PC-3 (cell line): ENCODE measurements around the gene KCNJ10. TPM values are rescaled to one million over a fixed set of nuclear protein-coding genes. Genes with fewer than 3 reads are reported as not detected.

ENCODE experiments used
- ATAC-seq: fragments of 200-7000 bp; cut with Tn5 transposase; 2 replicates; pipeline ENCODE4 v1.9.1; 2020; ENCODE audit warnings: mild to moderate bottlenecking, moderate library complexity
- BruUV-seq: library from RNA; stranded (reverse); fragments of 400-500 nt; replicated peaks from 2 replicates; lab custom pipeline; 2021; lab: Mats Ljungman, UMichigan
- CTCF ChIA-PET: fragments of 300-600 bp; sonication (Branson Sonifier 250); formaldehyde crosslinking; loops from one replicate; lab custom pipeline; 2022; ENCODE audit warnings: antibody characterized with exemption; lab: Charles Lee
- POLR2A ChIA-PET: fragments of 300-600 bp; sonication (Branson Sonifier 250); formaldehyde crosslinking; loops from one replicate; lab custom pipeline; 2022; ENCODE audit warnings: antibody characterized with exemption; ENCODE audit not compliant: unreplicated experiment; lab: Charles Lee
- DNase-seq: peaks from one replicate; pipeline ENCODE4 v3.0.0-alpha.2; 2015
- H2AFZ ChIP-seq: fragments of 300-600 bp; sonication (generic); 2 replicates; pipeline ENCODE4 v1.6.0; 2016; ENCODE audit warnings: antibody characterized with exemption, low read length
- H3F3A ChIP-seq: fragments of 300-600 bp; sonication (generic); one replicate; pipeline ENCODE4 v1.6.0; 2017; ENCODE audit warnings: antibody characterized with exemption, low read length, control low read depth, mild to moderate bottlenecking; ENCODE audit not compliant: unreplicated experiment
- H3K27ac ChIP-seq: fragments of 300-600 bp; sonication (generic); 2 replicates; pipeline ENCODE4 v1.5.1; 2016; ENCODE audit warnings: mild to moderate bottlenecking, low read length
- H3K27me3 ChIP-seq: fragments of 300-600 bp; sonication (generic); 2 replicates; pipeline ENCODE4 v1.6.1; 2016; ENCODE audit warnings: low read length, mixed read lengths
- H3K36me3 ChIP-seq: fragments of 300-600 bp; sonication (generic); 2 replicates; pipeline ENCODE4 v1.6.1; 2016; ENCODE audit warnings: low read depth, mixed run types, low read length, mixed read lengths
- H3K4me1 ChIP-seq: fragments of 300-600 bp; sonication (generic); 2 replicates; pipeline ENCODE4 v1.5.1; 2016; ENCODE audit warnings: low read length; ENCODE audit not compliant: insufficient read depth
- H3K4me2 ChIP-seq: fragments of 300-600 bp; sonication (generic); 2 replicates; pipeline ENCODE4 v1.6.0; 2016; ENCODE audit warnings: low read length
- H3K4me3 ChIP-seq: fragments of 300-600 bp; sonication (generic); 2 replicates; pipeline ENCODE4 v1.5.1; 2016; ENCODE audit warnings: mild to moderate bottlenecking, low read length, mixed read lengths
- H3K79me2 ChIP-seq: fragments of 300-600 bp; sonication (generic); 2 replicates; pipeline ENCODE4 v1.6.1; 2017; ENCODE audit warnings: low read length, mixed read lengths
- H3K9ac ChIP-seq: fragments of 300-600 bp; sonication (generic); 2 replicates; pipeline ENCODE4 v1.6.0; 2016; ENCODE audit warnings: mild to moderate bottlenecking, low read length
- H3K9me2 ChIP-seq: fragments of 300-600 bp; sonication (generic); replicated peaks from 2 replicates; pipeline ENCODE4 v1.6.1; 2016; ENCODE audit warnings: mixed run types, low read length, mixed read lengths
- H3K9me3 ChIP-seq: fragments of 300-600 bp; sonication (generic); 2 replicates; pipeline ENCODE4 v1.6.1; 2016; ENCODE audit warnings: low read length, mixed read lengths
- H4K20me1 ChIP-seq: fragments of 300-600 bp; sonication (generic); 2 replicates; pipeline ENCODE4 v1.6.1; 2016; ENCODE audit warnings: low read length, mixed read lengths
- CTCF ChIP-seq: fragments of 300-600 bp; sonication (generic); conservative IDR thresholded peaks from 2 replicates; pipeline ENCODE4 v1.5.1; 2017; ENCODE audit warnings: antibody characterized with exemption, low read depth, mild to moderate bottlenecking, low read length
- EZH2 ChIP-seq: fragments of 300-600 bp; sonication (generic); IDR thresholded peaks from one replicate; pipeline ENCODE4 v1.6.1; 2017; ENCODE audit warnings: antibody characterized with exemption, mild to moderate bottlenecking, low read length; ENCODE audit not compliant: unreplicated experiment
- EZH2phosphoT487 ChIP-seq: fragments of 300-600 bp; sonication (generic); IDR thresholded peaks from 2 replicates; pipeline ENCODE4 v1.6.1; 2018; ENCODE audit warnings: mild to moderate bottlenecking, antibody characterized with exemption, low read length, borderline replicate concordance
- intact Hi-C: fragments of 100-400 bp; cut with micrococcal nuclease; formaldehyde crosslinking; loops from 2 replicates; pipeline ENCODE4 v1.9.0; 2023
- total RNA-seq: library from RNA; depleted of rRNA; stranded (reverse); fragments of >200 nt; gene quantifications from 2 replicates; pipeline ENCODE4 v1.2.3, GENCODE V29; 2014

The KCNJ10 gene
- total RNA-seq, 1 experiment from 2014 or later = 0.15 TPM

GRCh38 chr1:160080381-160081100 is 10.6 kb upstream of the KCNJ10 start:
- Histone ChIP-seq H3K36me3 (no peaks in the 10 kb centered on the region), H2AFZ (no peak overlapping the region), H3F3A (no peaks in the 10 kb centered on the region), H3K27me3 (peaks cover 39% of the 10 kb centered on the region), H3K27ac (no peak overlapping the region), H3K4me3 (no peak overlapping the region), H3K9ac (no peak overlapping the region), H3K79me2 (no peaks in the 10 kb centered on the region), H3K9me3 (no peaks in the 10 kb centered on the region), H3K4me1 (peaks cover 9% of the 10 kb centered on the region), H4K20me1 (no peaks in the 10 kb centered on the region), H3K4me2 (no peak overlapping the region), H3K9me2 (no peaks in the 10 kb centered on the region)
- ChIA-PET CTCF (no interaction called here), POLR2A (no interaction called here)
- TF ChIP-seq CTCF (no peak), EZH2phosphoT487 (no peak), EZH2 (no peak)
- intact Hi-C loops = loop anchor here (5.0 kb wide), 2 partner anchors 143 to 948 kb away; no protein-coding TSS in a partner anchor
- ATAC-seq (no peak), DNase-seq (no peak)
- no TSS peak for BruUV-seq

GRCh38 chr1:160079448-160079847 is 9.5 kb upstream of the KCNJ10 start:
- ATAC-seq (no peak), DNase-seq (no peak)
- no peaks in the 10 kb centered on the region for H3K36me3 ChIP-seq
- no peak overlapping the region for H3K4me2 ChIP-seq
- no peak overlapping the region for H3K9ac ChIP-seq
- intact Hi-C loops = no loop called here
- H3K27me3 ChIP-seq = peaks cover 48% of the 10 kb centered on the region
- peaks cover 9% of the 10 kb centered on the region for H3K4me1 ChIP-seq
- no peaks in the 10 kb centered on the region for H3K9me3 ChIP-seq
- no peaks in the 10 kb centered on the region for H3F3A ChIP-seq
- H3K79me2 ChIP-seq = no peaks in the 10 kb centered on the region
- CTCF ChIA-PET = interaction anchor here (1.9 kb wide), 1 partner anchor 33 kb away, joined by 7 read pairs; no protein-coding TSS in a partner anchor
- no peaks in the 10 kb centered on the region for H3K9me2 ChIP-seq
- no peak for TF ChIP-seq EZH2
- no peak for TF ChIP-seq CTCF
- no peak for TF ChIP-seq EZH2phosphoT487
- no TSS peak for BruUV-seq
- no peaks in the 10 kb centered on the region for H4K20me1 ChIP-seq
- H3K4me3 ChIP-seq = no peak overlapping the region
- no peak overlapping the region for H3K27ac ChIP-seq
- no peak overlapping the region for H2AFZ ChIP-seq
- POLR2A ChIA-PET = no interaction called here
